Activated CD8-positive, alpha-beta memory T cell treated with anti-CD3 and anti-CD28 coated beads for 24 hours (primary cell): ENCODE results near the gene LRCOL1.

Experiments used
- DNase-seq: peaks from one replicate; pipeline ENCODE4 v3.0.0-alpha.2; 2020

The LRCOL1 gene

DNA sequence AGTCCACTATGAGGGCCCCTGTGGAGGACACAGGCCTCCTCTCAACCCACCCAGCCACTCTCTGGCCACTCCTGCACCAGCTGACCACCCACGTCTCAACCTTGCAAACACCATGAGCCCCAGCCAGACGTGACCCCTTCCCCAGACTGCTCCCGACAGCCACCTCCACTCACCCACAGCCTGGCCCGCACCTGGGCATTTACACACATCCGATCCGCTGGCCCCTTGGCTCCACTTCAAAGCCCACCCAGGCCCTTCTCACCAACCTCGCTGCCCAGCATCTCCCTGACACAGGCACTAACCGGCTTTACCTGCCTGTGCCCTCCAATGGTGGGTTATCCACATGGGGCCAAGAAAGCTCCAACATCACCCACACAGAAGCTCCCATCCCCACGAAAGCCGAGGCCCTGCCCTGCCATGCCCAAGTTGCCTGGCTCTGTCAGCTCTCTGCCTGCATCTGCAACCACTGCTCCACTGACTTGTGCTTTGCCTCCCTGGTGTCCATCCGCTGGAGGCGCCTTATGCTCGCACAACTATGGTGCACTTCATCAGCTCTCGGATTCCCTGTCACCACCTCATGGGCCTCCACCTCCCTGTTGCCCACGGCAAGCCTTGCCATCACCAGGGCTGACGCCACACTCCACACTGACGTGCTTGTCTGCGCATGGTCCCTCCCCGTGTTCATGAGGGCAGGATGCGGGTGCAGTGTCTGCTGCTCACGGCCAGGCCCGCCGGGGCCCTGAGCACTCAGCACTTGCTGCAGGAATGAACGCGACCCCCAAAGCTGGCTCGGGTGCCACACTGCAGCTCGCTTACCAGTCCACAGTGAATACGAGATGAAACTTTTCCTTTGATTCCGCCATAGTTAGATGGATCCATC is 24.9 kb upstream of the LRCOL1 start:
- DNase-seq: no peak

DNA sequence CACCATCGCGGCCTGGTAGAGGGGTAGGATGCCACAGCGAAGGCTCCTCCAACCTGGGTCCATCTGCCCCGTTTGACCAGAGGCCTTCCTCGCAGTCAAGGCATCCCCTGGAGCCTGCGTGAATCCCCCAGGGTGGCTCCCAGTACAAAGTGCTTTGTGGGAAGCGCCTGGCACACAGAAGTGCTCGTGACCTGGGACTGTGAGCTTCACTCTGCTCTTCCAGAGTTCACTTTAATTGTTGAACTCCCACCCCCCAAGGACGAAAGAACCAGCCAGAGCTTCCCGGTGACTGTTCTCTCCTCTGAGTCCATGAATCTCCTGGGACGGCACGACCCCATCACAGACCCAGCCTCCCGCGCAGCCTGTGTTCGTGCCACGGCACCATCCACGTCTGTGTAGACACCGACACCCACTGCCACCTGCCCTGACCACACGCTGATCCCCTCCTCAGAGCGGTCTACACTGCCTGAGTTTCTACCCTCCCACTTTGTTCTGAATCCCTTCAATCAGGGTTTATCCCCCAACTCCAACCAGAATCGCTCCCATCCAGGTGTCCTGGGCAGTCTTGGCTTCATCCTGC is 24.1 kb upstream of the LRCOL1 start:
- no peak for DNase-seq

GRCh38 chr12:132633901-132634300 is 23.5 kb upstream of the LRCOL1 start:
- DNase-seq: no peak

GRCh38 chr12:132633398-132633797 is 23.0 kb upstream of the LRCOL1 start:
- no peak for DNase-seq

DNA sequence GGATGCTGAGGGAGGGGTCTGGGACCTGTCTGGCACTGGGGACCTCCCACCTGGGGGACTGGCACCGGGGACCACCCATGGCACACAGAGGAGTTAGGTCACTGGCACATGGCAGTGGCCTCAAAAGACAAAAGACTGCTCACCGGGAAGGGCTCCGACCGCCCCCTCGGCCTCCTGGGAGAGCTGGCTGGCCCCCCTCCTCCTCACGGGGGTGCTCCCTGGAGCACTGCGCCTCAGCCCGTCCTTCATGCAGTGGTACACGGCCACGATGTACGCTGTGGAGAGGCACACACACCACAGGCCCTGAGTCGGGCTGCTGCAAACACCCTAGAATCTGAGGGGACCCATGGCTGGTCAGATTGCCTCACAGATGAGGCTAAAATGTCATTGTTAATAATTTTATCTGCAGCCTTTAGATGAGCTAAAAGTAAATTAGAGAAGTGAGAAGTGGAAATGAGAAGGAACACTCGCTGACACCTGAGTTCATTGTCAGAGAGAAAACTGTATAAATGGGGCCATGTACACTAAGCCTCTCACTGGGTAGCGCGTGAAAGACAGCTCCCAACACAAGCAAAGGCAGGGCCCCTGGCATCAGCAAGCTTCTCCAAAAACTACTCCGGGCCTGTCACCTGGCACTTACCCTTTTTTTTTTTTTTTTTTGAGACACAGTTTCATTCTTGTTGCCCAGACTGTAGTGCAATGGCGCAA is 22.3 kb upstream of the LRCOL1 start:
- no peak for DNase-seq

- DNase-seq: no peak
These were observed 21.3 kb upstream of the LRCOL1 start for GRCh38 chr12:132631666-132632065.

DNA sequence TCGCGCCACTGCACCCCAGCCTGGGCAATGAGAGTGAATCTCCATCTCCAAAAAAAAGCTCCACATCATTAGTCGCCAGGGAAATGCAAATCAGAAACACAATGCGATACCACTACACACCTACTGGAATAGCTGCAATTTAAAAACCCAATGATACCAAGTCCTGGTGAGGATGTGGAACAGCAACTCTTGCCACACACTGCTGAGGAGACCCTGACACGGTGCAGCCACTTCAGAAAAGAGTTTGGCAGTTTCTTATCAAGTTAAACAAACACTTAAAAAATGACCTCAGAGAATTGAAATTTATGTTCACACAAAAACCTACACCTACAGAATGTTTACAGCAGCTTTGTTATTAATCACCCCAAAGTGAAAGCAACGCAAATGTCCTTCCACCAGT is 20.3 kb upstream of the LRCOL1 start:
- DNase-seq: no peak

DNA sequence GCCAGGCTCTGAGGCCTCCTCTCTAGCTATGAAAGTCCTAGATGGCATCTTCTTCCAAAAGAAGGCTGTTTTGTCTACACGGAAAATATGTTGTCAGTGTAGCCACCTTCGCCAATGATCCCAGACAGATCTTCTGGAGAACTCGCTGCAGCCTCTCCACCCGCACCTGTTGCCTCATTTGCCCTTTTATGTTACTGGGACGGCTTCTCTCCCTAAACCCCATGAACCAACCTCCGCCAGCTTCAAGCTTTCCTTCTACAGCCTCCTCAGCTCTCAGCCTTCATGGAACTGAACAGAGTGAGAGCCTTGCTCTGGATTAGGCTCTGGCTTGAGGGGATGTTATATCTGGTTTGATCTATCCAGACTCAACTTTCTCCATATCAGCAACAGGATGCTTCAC is 18.9 kb upstream of the LRCOL1 start:
- no peak for DNase-seq

- no peak for DNase-seq
These were observed 15.5 kb upstream of the LRCOL1 start for GRCh38 chr12:132625731-132626430.

DNA sequence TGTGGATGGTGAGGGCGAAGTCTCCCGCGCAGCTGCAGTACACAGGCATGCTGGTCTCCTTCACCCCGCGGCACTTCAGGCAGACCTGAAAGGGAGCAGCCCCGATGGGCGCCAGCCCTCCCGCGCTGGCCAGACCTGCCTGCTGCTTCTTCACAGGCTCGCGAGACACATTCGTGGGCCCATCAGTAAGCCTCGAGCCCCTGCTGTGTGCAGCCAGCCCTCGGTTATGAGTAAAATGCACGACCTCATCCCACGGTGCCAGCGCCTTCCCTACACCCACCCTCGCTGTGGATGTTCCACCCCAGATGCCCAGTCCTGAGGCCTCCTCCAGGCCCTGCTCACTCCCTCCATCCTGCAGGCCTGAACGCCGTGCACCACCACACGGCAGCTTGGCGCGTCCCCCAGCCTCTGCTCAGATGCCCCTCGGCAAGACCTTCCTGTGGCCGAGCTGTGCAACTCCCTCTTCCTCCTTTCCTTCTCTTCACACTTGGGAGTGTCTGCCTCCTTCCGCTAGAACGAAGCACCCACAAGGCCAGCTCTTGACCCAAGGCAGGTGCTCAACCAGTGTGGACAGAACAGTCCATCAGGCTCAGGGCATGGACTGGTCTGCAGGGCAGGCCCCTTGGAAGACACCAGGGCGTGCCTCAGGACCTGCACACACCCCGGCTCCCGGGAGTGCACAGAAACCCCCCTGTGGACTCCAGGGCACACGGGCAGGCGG is 14.7 kb upstream of the LRCOL1 start:
- DNase-seq: no peak

DNA sequence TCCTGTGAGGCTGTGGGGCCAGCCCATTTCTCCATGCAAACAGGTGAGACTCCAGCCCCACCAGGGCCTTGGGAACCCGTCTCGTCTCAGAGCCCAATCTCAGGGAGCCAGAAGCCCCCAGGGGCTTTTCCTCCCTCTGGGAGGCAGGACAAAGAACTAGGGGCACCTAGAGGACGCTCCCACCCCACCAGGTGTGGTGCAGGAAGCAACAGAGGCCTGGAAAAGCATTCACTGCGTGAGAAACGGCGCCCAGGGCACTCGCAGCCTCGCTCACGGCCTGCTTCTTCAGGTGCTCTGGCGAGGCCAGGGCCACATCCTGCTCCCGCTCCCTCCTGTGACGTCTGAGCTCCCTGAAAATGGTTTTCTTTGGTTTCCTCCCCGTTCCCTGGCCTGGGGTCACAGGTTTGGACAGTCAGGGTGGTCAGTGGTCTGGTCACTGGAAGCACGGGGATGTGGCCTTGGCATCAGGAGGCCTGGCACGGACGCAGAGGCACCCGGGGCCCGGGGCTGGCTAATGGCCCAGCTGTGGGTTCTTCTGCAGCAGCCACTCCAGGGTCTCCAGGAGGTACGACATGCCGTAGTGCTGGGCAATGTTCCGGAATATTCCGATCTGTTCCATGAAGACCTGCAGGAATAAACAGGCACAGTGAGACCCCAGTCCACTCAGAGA is 13.9 kb upstream of the LRCOL1 start:
- DNase-seq: no peak

DNA sequence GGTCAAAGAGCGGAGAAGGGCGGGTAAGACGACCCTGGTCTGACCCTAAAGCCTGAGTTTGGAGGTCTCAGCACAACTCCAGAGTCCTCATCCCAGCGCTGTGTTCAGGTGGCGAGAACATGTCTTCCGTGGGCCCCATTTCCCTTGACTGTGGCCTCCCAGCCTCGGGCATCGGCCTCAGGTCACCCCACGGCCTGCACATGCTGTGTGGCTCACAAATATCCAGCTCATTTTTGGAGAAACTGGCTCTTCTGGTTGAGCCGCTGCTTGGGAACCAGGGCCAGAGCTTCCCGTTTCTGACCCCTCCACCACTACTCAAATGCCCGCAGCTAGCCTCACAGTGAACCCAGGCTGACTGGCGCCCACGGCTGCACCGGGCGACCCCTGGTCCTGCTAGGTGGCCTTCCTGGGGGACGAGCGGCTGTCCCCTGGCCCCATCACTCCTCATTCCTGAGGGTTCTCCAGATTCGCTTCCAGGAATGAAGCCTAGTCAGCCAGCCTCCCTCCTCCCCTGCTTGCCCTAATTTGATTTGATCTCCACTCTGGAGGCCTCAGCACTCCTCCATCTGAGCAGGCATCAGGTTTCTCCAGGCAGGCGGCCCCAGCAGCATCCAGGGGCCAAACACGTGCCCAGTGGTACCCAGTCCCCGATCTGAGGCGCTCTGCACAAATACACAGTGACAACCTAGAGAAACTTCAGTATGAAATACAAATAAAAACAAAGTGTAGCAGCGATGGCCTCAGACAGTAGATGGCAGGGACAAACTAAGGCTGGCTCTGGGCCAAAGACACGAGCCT is 12.9 kb upstream of the LRCOL1 start:
- DNase-seq: no peak

- no peak for DNase-seq
These were observed 12.2 kb upstream of the LRCOL1 start for GRCh38 chr12:132622437-132623071.

- no peak for DNase-seq
These were observed 11.5 kb upstream of the LRCOL1 start for GRCh38 chr12:132621657-132622435.

- DNase-seq: no peak
These were observed 10.7 kb upstream of the LRCOL1 start for GRCh38 chr12:132620899-132621656.

DNA sequence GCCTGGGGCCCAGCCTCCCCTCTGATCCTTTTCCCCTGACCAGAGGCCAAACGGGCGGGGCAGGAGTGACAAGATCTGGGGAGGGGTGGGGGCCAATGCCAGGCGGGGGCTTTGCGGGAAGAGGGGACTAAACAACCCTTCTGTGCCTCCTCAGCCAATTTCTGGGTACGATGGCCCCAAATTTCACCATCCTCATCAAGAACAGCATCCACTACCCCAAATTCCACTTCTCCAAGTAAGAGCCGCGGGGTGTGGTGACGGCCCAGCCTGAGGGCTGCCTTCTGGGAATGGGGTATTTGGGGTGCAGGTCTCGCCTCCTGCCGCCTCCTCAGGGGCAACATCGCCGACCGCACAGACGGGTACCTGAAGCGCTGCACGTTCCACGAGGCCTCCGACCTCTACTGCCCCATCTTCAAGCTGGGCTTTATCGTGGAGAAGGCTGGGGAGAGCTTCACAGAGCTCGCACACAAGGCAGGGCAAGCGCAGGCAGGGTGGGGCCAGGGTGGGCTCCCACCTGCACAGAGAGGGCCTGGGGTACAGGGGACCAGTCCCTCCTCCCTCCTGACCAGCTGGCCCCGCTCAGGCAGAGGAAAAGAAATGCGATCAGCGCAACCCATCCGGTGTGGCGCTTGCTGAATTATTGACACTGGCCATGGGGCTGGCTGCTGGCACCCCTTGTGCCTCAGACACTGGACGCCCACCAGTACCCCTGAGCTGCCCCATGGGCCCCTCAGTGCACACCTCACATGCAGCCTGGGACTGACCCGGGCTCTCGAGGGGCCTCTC is 9.9 kb upstream of the LRCOL1 start:
- DNase-seq: no peak

GRCh38 chr12:132619386-132620112 is 9.2 kb upstream of the LRCOL1 start:
- DNase-seq: no peak

DNA sequence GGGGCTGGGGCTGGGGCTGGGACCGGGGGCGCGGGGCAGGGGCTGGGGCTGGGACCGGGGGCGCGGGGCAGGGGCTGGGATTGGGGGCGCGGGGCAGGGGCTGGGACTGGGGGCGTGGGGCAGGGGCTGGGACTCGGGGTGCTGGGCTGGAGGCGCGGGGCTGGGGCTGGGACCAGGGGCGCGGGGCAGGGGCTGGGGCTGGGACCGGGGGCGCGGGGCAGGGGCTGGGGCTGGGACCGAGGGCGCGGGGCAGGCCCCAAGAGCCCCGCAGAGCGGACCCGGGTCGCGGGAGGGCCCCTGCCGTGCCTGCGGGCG is 8.6 kb upstream of the LRCOL1 start:
- no peak for DNase-seq
